NCI-H1105 (cell line): ENCODE measurements around the gene WDSUB1.

Source experiments
- DNase-seq: peaks from one replicate; lab custom pipeline; 2025; lab: John Stamatoyannopoulos, UW

The WDSUB1 gene

GRCh38 chr2:159195697-159196096 is 90.8 kb downstream of the WDSUB1 start:
- DNase-seq: no peak

- no peak for DNase-seq
Observed at GRCh38 chr2:159194241-159194640, 92.3 kb downstream of the WDSUB1 start.

GRCh38 chr2:159193791-159194190 is 92.7 kb downstream of the WDSUB1 start:
- no peak for DNase-seq

- no peak for DNase-seq
Observed at GRCh38 chr2:159192371-159192918, 94.1 kb downstream of the WDSUB1 start.

GRCh38 chr2:159188449-159188848 is 98.1 kb downstream of the WDSUB1 start:
- no peak for DNase-seq

GRCh38 chr2:159187106-159187505 is 99.4 kb downstream of the WDSUB1 start:
- no peak for DNase-seq

GRCh38 chr2:159186462-159186861 is 100.0 kb downstream of the WDSUB1 start:
- DNase-seq: no peak
